Stimulated activated CD8-positive, alpha-beta memory T cell treated with anti-CD3 and anti-CD28 coated beads, Interleukin-7, amount 100 ng/mL, for 48 hours (primary cell): Measurements from ENCODE around the gene BTBD16.

ENCODE experiments used
- DNase-seq, 2 donors: peaks; one replicate each; pipeline ENCODE4 v3.0.0-alpha.2; 2020; ENCODE audit warnings: low read depth in 1 of 2; ENCODE audit errors: extremely low read depth in 1 of 2

Gene BTBD16

GRCh38 chr10:122308417-122309141 lies 37.5 kb downstream of the BTBD16 start:
- DNase-seq = no peak

- no peak for DNase-seq
Observed at GRCh38 chr10:122310311-122311050, 39.4 kb downstream of the BTBD16 start.

GRCh38 chr10:122311051-122311410 lies 39.9 kb downstream of the BTBD16 start:
- DNase-seq = no peak

GRCh38 chr10:122311716-122312115 lies 40.6 kb downstream of the BTBD16 start:
- DNase-seq = no peak

- DNase-seq = no peak
Observed at GRCh38 chr10:122316224-122316884, 45.3 kb downstream of the BTBD16 start.

GRCh38 chr10:122321960-122322359 lies 50.9 kb downstream of the BTBD16 start:
- no peak for DNase-seq

- no peak for DNase-seq
Observed at GRCh38 chr10:122323189-122323588, 52.1 kb downstream of the BTBD16 start.

- DNase-seq = no peak
Observed at GRCh38 chr10:122323941-122324675, 53.0 kb downstream of the BTBD16 start.

- no peak for DNase-seq
Observed at GRCh38 chr10:122325235-122325634, 54.1 kb downstream of the BTBD16 start.

- DNase-seq = no peak
Observed at GRCh38 chr10:122326385-122326784, 55.3 kb downstream of the BTBD16 start.

- DNase-seq = no peak
Observed at GRCh38 chr10:122326806-122327205, 55.7 kb downstream of the BTBD16 start.

- no peak for DNase-seq
Observed at GRCh38 chr10:122327237-122328206, 56.4 kb downstream of the BTBD16 start.

GRCh38 chr10:122328676-122329075 lies 57.6 kb downstream of the BTBD16 start:
- DNase-seq = no peak

GRCh38 chr10:122329416-122329815 lies 58.3 kb downstream of the BTBD16 start:
- no peak for DNase-seq

- DNase-seq = no peak
Observed at GRCh38 chr10:122331100-122331499, 60.0 kb downstream of the BTBD16 start.

GRCh38 chr10:122331615-122332446 lies 60.7 kb downstream of the BTBD16 start:
- DNase-seq = no peak

GRCh38 chr10:122333037-122333436 lies 61.9 kb downstream of the BTBD16 start:
- DNase-seq = peak in 1 of 2 donors; percentile 61

GRCh38 chr10:122336332-122336731 lies 65.2 kb downstream of the BTBD16 start:
- no peak for DNase-seq

- no peak for DNase-seq
Observed at GRCh38 chr10:122336961-122337360, 65.9 kb downstream of the BTBD16 start.
